H4 (cell line): ENCODE data around the gene NFIA. TPM values are rescaled to one million over a fixed set of nuclear protein-coding genes. Genes with fewer than 3 reads are reported as not detected.
A peak's percentile ranks its signal among the peaks of the same experiment; 100 is the strongest.
"Not testable (repeated sequence)": the region's sequence is repeated elsewhere in the genome, so short reads cannot be mapped to it uniquely, and the experiment has no call there.

Source experiments
- DNase-seq: peaks from one replicate; pipeline ENCODE4 v3.0.0-alpha.2; 2015; ENCODE audit warnings: low spot score
- total RNA-seq: library from RNA; depleted of rRNA; stranded (reverse); fragments of >200 nt; shearing (Covaris generic); gene quantifications from 2 replicates; pipeline ENCODE4 v1.2.3, GENCODE V29; 2014

NFIA gene
- total RNA-seq, 1 experiment from 2014 or later, result 7.4 TPM

- DNase-seq, result peak; percentile 92
Measured at GRCh38 chr1:61453111-61453961, 371.0 kb downstream of the NFIA start.

- DNase-seq, result no peak
Measured at GRCh38 chr1:61455400-61455799, 373.0 kb downstream of the NFIA start.

GRCh38 chr1:61457526-61458040, 375.2 kb downstream of the NFIA start:
- no peak for DNase-seq

GRCh38 chr1:61459345-61459744, 377.0 kb downstream of the NFIA start:
- no peak for DNase-seq

GRCh38 chr1:61460191-61460590, 377.8 kb downstream of the NFIA start:
- no peak for DNase-seq

GRCh38 chr1:61461406-61462384, 379.3 kb downstream of the NFIA start:
- DNase-seq, result no peak

- no peak for DNase-seq
Measured at GRCh38 chr1:61462628-61463027, 380.3 kb downstream of the NFIA start.

GRCh38 chr1:61463220-61463619, 380.9 kb downstream of the NFIA start:
- no peak for DNase-seq

- not testable (repeated sequence) for DNase-seq
Measured at GRCh38 chr1:61467836-61468235, 385.5 kb downstream of the NFIA start.

- no peak for DNase-seq
Measured at GRCh38 chr1:61469365-61469764, 387.0 kb downstream of the NFIA start.

- DNase-seq, result no peak
Measured at GRCh38 chr1:61472876-61473275, 390.5 kb downstream of the NFIA start.

- no peak for DNase-seq
Measured at GRCh38 chr1:61474269-61474817, 392.0 kb downstream of the NFIA start.

GRCh38 chr1:61474963-61475362, 392.6 kb downstream of the NFIA start:
- no peak for DNase-seq

GRCh38 chr1:61477301-61477700, 394.9 kb downstream of the NFIA start:
- DNase-seq, result no peak

GRCh38 chr1:61480273-61480935, 398.0 kb downstream of the NFIA start:
- DNase-seq, result no peak

GRCh38 chr1:61481315-61481715, 399.0 kb downstream of the NFIA start:
- no peak for DNase-seq

GRCh38 chr1:61482170-61482734, 399.9 kb downstream of the NFIA start:
- DNase-seq, result no peak

- DNase-seq, result no peak
Measured at GRCh38 chr1:61486783-61487536, 404.6 kb downstream of the NFIA start.

- no peak for DNase-seq
Measured at GRCh38 chr1:61487801-61488200, 405.4 kb downstream of the NFIA start.

GRCh38 chr1:61490924-61491323, 408.6 kb downstream of the NFIA start:
- no peak for DNase-seq
